Bronchial epithelial cell (primary cell): ENCODE results near the gene CHST12. TPM values are rescaled to one million over a fixed set of nuclear protein-coding genes. Genes with fewer than 3 reads are reported as not detected.

ENCODE experiments used
- DNase-seq: peaks from one replicate; pipeline ENCODE4 v3.0.0-alpha.2; 2010; ENCODE audit warnings: low read depth
- FAIRE-seq: peaks from 2 replicates; lab custom pipeline; 2011; peaks lifted over from hg19 to GRCh38; lab: Jason Lieb, UNC
- H3K27me3 ChIP-seq: 2 replicates; pipeline ENCODE4 v1.5.1; 2011; ENCODE audit warnings: low read length; ENCODE audit not compliant: control insufficient read depth, insufficient read depth
- H3K36me3 ChIP-seq: 2 replicates; pipeline ENCODE4 v1.5.1; 2011; ENCODE audit warnings: low read length; ENCODE audit not compliant: control insufficient read depth, insufficient read depth
- H3K4me3 ChIP-seq: 2 replicates; pipeline ENCODE4 v1.5.1; 2011; ENCODE audit warnings: mild to moderate bottlenecking, low read depth, low read length, control low read depth
- CTCF ChIP-seq: IDR thresholded peaks from 2 replicates; pipeline ENCODE4 v1.5.1; 2011; ENCODE audit warnings: mild to moderate bottlenecking, moderate library complexity, low read length, control low read depth, inconsistent platforms; ENCODE audit not compliant: insufficient read depth, severe bottlenecking
- total RNA-seq: library from RNA; depleted of rRNA; stranded (reverse); fragments of >200 nt; gene quantifications from 2 replicates; pipeline ENCODE4 v1.2.1, GENCODE V29; 2014

CHST12 gene
- total RNA-seq, 1 donor from 2014 or later, result 0.79 TPM

GRCh38 chr7:2445898-2446555 is 42.6 kb downstream of the CHST12 start:
- Histone ChIP-seq H3K27me3 (peaks cover 6% of the 10 kb centered on the region), H3K36me3 (no peaks in the 10 kb centered on the region), H3K4me3 (no peak overlapping the region)
- no peak for TF ChIP-seq CTCF
- FAIRE-seq, result no peak
- DNase-seq, result no peak

DNA sequence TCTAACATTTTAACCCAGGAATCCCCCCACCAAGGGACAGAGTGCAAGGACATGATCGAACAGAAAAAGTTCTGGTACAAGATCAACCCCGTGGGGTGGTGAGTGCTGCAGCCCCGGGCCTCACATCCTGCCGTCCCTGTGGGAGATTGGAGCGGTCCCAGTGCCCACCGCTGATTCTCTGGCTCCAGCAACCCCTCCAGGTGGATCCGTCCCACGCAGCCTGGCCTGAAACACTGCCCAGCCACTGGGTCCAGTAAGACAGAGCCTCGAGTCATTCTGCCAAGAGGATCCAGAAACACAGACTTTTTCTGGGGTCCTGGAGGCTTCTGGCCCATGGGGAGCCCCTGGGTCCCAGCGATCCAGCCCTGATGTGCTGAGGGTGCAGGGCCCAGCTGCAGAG is 43.3 kb downstream of the CHST12 start:
- Histone ChIP-seq H3K27me3 (peaks cover 6% of the 10 kb centered on the region), H3K36me3 (no peaks in the 10 kb centered on the region), H3K4me3 (no peak overlapping the region)
- no peak for TF ChIP-seq CTCF
- FAIRE-seq (no peak), DNase-seq (no peak)

DNA sequence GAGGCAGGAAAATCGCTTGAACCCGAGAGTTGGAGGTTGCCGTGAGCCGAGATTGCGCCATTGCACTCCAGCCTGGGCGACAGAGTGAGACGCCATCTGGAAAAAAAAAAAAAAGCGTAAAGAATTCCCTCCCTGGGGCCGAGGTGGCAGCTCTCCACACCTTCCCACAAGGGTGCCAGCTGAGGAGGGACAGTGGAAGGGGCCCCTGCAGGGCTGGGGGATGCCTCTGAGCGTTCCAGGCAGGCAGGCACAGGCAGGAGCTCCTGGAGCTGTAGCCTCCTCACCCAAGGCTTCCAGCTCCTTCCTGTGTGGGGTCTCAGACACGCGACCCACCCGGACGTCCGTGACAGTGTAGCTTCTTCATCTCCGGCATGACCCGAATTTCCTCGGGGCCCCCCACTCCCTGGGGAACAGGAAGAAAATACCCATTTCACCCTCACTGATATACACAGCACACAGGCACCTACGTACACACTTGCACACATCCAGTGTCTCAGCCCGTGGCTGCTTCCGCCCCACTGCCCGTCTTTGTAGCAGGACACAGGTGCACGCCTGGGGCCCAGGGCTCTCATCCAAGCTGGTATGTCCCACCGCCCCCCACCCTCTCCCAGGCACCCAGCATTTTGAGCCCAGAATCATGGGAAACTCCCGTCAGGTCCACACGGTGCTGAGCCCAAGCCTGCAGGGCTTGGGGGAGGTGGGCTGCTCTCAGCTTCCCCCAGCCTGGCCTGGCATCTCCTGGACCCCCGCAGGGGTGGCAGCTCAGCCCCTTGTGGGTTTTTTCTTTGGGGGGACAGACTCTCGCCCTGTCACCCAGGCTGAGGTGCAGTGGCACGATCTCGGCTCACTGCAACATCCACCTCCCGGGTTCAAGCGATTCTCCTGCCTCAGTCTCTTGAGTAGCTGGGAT is 47.0 kb downstream of the CHST12 start:
- FAIRE-seq, result no peak

DNA sequence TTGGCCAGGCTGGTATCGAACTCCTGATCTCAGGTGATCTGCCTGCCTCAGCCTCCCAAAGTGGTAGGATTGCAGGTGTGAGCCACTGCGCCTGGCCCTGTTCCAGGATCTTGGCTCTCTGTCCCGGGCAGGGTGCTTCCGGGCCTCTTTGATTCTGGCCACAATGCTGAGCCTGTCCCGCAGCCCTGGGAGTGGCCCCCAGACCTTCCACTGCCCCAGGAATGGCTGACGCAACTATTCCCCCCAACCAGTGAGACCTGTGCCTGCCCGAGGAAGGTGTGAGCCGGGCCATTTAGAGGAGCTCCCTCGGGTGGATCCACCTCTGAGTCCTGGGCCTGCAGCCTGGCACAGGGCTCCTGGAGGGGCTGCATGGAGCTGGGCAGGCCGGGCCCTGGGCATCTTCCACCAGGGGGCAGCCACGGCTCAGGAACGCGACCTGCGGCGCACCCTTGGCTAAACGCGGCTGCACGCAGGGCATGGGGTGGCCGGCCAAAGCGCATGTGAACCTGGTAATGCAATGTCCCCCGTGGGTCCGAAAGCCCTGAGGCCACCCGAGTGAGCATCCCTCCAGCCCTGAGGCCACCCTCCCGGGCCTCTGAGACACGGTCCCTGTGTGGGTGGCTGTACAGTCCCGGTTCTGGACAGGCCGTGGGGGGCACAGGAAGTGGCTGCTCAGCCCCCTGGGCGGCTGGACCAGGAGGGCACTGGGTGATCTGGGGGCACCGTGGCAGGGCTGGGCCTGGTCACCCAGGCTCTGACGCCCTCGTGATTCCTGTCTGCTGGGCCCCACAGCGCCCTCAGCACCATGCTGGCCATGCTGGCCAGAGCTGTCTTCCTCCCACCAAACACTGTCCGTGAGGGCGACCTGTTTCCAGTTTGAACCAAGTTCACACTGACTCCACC is 48.0 kb downstream of the CHST12 start:
- DNase-seq, result peak; percentile 27
- peak overlapping the region; percentile 1 for H3K4me3 ChIP-seq
- no peak for FAIRE-seq
- peaks cover 6% of the 10 kb centered on the region for H3K27me3 ChIP-seq
- no peaks in the 10 kb centered on the region for H3K36me3 ChIP-seq
- TF ChIP-seq CTCF, result peak; percentile 91

More for the DNA sequence above, 47.0 kb downstream of the CHST12 start:
- Histone ChIP-seq H3K36me3 (no peaks in the 10 kb centered on the region), H3K27me3 (peaks cover 6% of the 10 kb centered on the region), H3K4me3 (no peak overlapping the region)
- no peak for DNase-seq
- no peak for TF ChIP-seq CTCF

DNA sequence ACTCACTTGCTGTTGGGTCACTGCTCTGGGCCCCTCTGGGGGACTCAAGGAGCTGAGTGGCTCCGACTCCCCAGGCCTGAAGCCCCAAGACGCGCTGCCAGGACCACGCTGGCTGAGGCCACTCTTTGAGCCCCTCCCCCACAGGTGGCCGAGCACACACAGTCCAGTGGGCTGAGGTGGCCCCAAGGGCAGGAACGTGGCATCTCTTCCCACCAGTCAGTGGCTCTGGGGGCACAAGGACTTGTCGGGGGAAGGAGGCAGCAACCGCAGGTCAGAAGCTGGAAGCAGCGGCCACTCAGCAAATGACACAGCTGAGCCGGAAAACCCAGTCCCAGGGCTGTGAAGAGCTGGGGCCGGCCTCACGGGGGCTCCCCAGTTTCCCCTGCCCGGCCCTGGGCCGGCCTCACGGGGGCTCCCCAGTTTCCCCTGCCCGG is 48.7 kb downstream of the CHST12 start:
- H3K4me3 ChIP-seq, result no peak overlapping the region

More for the DNA sequence above, 48.7 kb downstream of the CHST12 start:
- Histone ChIP-seq H3K27me3 (peaks cover 6% of the 10 kb centered on the region), H3K36me3 (no peaks in the 10 kb centered on the region)
- DNase-seq (no peak), FAIRE-seq (no peak)
- no peak for TF ChIP-seq CTCF
